Fibroblast of lung (primary cell): Measurements from ENCODE around the gene KIF11. TPM values are rescaled to one million over a fixed set of nuclear protein-coding genes. Genes with fewer than 3 reads are reported as not detected.

ENCODE experiments used
- DNase-seq, 2 donors: peaks; one replicate each; pipeline versions ENCODE4 v3.0.0 to v3.0.0-alpha.2; 2010; ENCODE audit warnings: low read depth in 2 of 2
- H2AFZ ChIP-seq: 2 replicates; pipeline ENCODE4 v1.5.1; 2012; ENCODE audit warnings: low read length, control low read depth, inconsistent platforms
- H3K27ac ChIP-seq: 2 replicates; pipeline ENCODE4 v1.5.1; 2011; ENCODE audit warnings: low read length, control low read depth; ENCODE audit not compliant: insufficient read depth
- H3K27me3 ChIP-seq: 2 replicates; pipeline ENCODE4 v1.5.1; 2011; ENCODE audit warnings: mild to moderate bottlenecking, low read length; ENCODE audit not compliant: control insufficient read depth, insufficient read depth
- H3K36me3 ChIP-seq: 2 replicates; pipeline ENCODE4 v1.5.1; 2011; ENCODE audit warnings: low read length; ENCODE audit not compliant: control insufficient read depth, insufficient read depth
- H3K4me1 ChIP-seq: 2 replicates; pipeline ENCODE4 v1.5.1; 2011; ENCODE audit warnings: low read length; ENCODE audit not compliant: control insufficient read depth, insufficient read depth; ENCODE audit errors: extremely low read depth
- H3K4me2 ChIP-seq: 2 replicates; pipeline ENCODE4 v1.5.1; 2011; ENCODE audit warnings: low read length, control low read depth; ENCODE audit not compliant: insufficient read depth; ENCODE audit errors: extremely low read depth
- H3K4me3 ChIP-seq, 4 experiments: fragments of 200-600 bp in 1 of 4; sonication (generic) in 1 of 4; replicated peaks in 1 of 4; 2 replicates each; pipeline ENCODE4 v1.5.1; 2011 to 2016; ENCODE audit warnings: low read length in 4 of 4, low read depth in 3 of 4, mild to moderate bottlenecking in 3 of 4, control low read depth in 2 of 4, inconsistent platforms in 1 of 4, mixed read lengths in 1 of 4; ENCODE audit not compliant: insufficient read depth in 1 of 4; ENCODE audit errors: control extremely low read depth in 1 of 4
- H3K79me2 ChIP-seq: 2 replicates; pipeline ENCODE4 v1.5.1; 2012; ENCODE audit warnings: mild to moderate bottlenecking, low read length, inconsistent platforms; ENCODE audit not compliant: control insufficient read depth, insufficient read depth
- H3K9ac ChIP-seq: 2 replicates; pipeline ENCODE4 v1.5.1; 2011; ENCODE audit warnings: mild to moderate bottlenecking, low read length, control low read depth; ENCODE audit not compliant: insufficient read depth
- H3K9me3 ChIP-seq: 2 replicates; pipeline ENCODE4 v1.5.1; 2012; ENCODE audit warnings: low read depth, low read length; ENCODE audit not compliant: control insufficient read depth, insufficient read depth
- H4K20me1 ChIP-seq: 2 replicates; pipeline ENCODE4 v1.5.1; 2011; ENCODE audit warnings: low read length; ENCODE audit not compliant: control insufficient read depth, insufficient read depth; ENCODE audit errors: extremely low read depth
- EZH2 ChIP-seq: IDR thresholded peaks from 2 replicates; pipeline ENCODE4 v1.5.1; 2012; ENCODE audit warnings: low read length, control low read depth, mild to moderate bottlenecking; ENCODE audit errors: missing control alignments
- polyA minus RNA-seq: library from RNA; depleted of rRNA, polyadenylated mRNA; stranded (reverse); fragments of >200 nt; gene quantifications from 2 replicates; pipeline ENCODE4 v1.2.3, GENCODE V29; 2011; ENCODE audit warnings: low replicate concordance
- polyA plus RNA-seq, 2 donors: library from polyadenylated mRNA; depleted of rRNA in 1 of 2; stranded (reverse) in 1 of 2; unstranded in 1 of 2; fragments of >200 nt; gene quantifications; 2 replicates each; pipeline ENCODE4 v1.2.1, GENCODE V29; 2011 to 2012; ENCODE audit warnings: missing spikeins in 1 of 2
- total RNA-seq: library from RNA; depleted of rRNA; stranded (reverse); fragments of >200 nt; gene quantifications from 2 replicates; pipeline ENCODE4 v1.2.1, GENCODE V29; 2014
- TF ChIP-seq, protein P1 (sequence below), 2 donors: IDR thresholded peaks in 1 of 2; conservative IDR thresholded peaks in 1 of 2; 1 replicate in 1 of 2; 2 replicates in 1 of 2; pipeline ENCODE4 v1.5.1; 2011 to 2012; ENCODE audit warnings: low read length in 2 of 2, control low read depth in 1 of 2, inconsistent platforms in 1 of 2, low read depth in 1 of 2, mild to moderate bottlenecking in 1 of 2

KIF11 gene
- total RNA-seq (3.6 and 8.9 TPM in 2 replicates), polyA plus RNA-seq (7.5 and 24.3 TPM in 2 replicates), polyA minus RNA-seq (0.89 and 0.90 TPM in 2 replicates)
- 6.9 and 21.4 TPM in 2 replicates for polyA plus RNA-seq (2012)

DNA sequence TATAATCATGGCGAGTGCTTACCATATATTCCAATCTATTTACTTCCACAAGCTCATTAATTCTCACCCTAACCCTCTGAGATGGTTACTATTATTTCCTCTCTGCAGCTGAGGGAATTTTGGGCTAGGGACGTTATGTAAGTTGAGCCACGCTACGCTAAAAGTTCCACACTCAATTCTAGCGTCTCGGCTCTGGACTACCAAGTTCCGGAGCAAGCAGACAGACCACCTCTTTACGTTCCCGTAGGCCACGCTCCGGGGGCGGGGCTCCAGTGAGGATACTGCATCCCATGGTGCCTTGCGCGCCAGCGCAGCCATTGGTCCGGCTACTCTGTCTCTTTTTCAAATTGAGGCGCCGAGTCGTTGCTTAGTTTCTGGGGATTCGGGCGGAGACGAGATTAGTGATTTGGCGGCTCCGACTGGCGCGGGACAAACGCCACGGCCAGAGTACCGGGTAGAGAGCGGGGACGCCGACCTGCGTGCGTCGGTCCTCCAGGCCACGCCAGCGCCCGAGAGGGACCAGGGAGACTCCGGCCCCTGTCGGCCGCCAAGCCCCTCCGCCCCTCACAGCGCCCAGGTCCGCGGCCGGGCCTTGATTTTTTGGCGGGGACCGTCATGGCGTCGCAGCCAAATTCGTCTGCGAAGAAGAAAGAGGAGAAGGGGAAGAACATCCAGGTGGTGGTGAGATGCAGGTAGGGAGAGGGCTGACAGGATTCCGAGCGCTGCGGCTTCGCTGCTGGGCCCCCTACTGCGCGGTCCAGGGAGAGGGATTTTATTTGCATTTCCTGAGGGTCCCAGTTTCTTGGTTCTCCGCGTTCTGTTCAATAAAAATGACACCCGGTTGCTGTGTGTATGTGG lies at the start of gene KIF11:
Gene KIF11, plus strand, starts transcription at position 370 of the 858 bp plus-strand sequence. Its CDS starts 246 bp downstream, at position 616.
- TF ChIP-seq, protein P1, sequence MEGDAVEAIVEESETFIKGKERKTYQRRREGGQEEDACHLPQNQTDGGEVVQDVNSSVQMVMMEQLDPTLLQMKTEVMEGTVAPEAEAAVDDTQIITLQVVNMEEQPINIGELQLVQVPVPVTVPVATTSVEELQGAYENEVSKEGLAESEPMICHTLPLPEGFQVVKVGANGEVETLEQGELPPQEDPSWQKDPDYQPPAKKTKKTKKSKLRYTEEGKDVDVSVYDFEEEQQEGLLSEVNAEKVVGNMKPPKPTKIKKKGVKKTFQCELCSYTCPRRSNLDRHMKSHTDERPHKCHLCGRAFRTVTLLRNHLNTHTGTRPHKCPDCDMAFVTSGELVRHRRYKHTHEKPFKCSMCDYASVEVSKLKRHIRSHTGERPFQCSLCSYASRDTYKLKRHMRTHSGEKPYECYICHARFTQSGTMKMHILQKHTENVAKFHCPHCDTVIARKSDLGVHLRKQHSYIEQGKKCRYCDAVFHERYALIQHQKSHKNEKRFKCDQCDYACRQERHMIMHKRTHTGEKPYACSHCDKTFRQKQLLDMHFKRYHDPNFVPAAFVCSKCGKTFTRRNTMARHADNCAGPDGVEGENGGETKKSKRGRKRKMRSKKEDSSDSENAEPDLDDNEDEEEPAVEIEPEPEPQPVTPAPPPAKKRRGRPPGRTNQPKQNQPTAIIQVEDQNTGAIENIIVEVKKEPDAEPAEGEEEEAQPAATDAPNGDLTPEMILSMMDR (conservative IDR thresholded peaks at IDR 0.05 in 1 of 2, IDR thresholded peaks at IDR 0.05 in 1 of 2; ENCODE audit: low read depth in 1 of 2, low read length in 2 of 2): peak in 1 of 2 donors; percentile 4
- no peak for TF ChIP-seq EZH2
- H3K4me3 ChIP-seq: peak within 1 kb of the TSS; percentile 73 to 97 (median 92)
- no peaks in the 10 kb centered on the region for H3K9me3 ChIP-seq
- no peaks in the 10 kb centered on the region for H3K36me3 ChIP-seq
- H3K9ac ChIP-seq: peak within 1 kb of the TSS; percentile 78
- no peaks in the 10 kb centered on the region for H3K27me3 ChIP-seq
- H2AFZ ChIP-seq: peak within 1 kb of the TSS; percentile 94
- peak within 1 kb of the TSS; percentile 90 for H3K27ac ChIP-seq
- no peaks in the 10 kb centered on the region for H4K20me1 ChIP-seq
- H3K4me2 ChIP-seq: peak within 1 kb of the TSS; percentile 99
- peak; percentile 95 to 96 for DNase-seq
- H3K4me1 ChIP-seq: peaks cover 6% of the 10 kb centered on the region
- H3K79me2 ChIP-seq: peaks cover 50% of the 10 kb centered on the region

DNA sequence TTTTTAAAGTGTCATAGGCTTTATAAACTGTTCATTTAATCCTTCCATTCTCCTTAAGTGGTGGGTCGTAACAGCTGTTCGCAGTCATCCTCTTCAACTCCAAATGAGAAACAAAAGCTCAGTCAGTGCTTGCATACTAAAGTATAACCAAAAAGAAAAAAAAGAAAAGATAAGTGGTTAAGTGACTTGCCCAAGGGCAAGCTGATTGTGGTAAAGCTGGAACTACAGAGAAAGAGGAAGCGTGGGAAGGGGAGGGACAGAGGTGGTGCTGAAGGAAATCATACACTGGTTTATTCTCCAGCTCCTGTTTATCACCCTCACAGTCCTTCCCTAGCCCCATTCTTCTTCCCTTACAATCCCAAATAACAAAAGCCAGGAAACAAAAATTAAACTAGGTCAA lies 48.6 kb upstream of the KIF11 start:
- no peak overlapping the region for H2AFZ ChIP-seq
- H3K4me3 ChIP-seq: no peak overlapping the region
- DNase-seq: peak in 1 of 2 donors; percentile 71
- TF ChIP-seq, protein P1 (conservative IDR thresholded peaks at IDR 0.05 in 1 of 2, IDR thresholded peaks at IDR 0.05 in 1 of 2; ENCODE audit: low read depth in 1 of 2, low read length in 2 of 2): no peak
- TF ChIP-seq EZH2: no peak
- no peak overlapping the region for H3K9ac ChIP-seq
- H3K4me2 ChIP-seq: no peak overlapping the region
- no peak overlapping the region for H3K27ac ChIP-seq
- no peaks in the 10 kb centered on the region for H3K36me3 ChIP-seq
- H4K20me1 ChIP-seq: no peaks in the 10 kb centered on the region
- no peaks in the 10 kb centered on the region for H3K79me2 ChIP-seq
- H3K4me1 ChIP-seq: no peaks in the 10 kb centered on the region
- H3K9me3 ChIP-seq: no peaks in the 10 kb centered on the region
- H3K27me3 ChIP-seq: no peaks in the 10 kb centered on the region

DNA sequence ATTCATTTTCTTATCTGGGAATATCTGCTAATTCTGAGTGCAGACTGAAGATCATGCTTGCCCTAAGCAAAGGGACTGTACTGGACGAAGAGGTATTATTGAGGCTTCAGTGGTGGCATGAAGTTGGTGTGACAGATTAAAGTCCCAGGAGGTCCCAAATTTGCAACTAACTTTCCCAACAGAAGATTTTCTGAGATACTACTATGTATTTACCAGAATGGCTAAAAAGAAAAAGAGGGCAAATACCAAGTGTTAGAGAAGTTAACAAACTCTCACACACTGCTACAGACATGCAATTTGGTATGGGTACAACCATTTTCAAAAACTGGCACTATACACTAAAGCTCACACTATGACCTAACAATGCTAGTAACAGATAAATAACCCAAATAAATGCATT lies 47.4 kb upstream of the KIF11 start:
- no peak for DNase-seq
- no peak overlapping the region for H3K27ac ChIP-seq
- no peak overlapping the region for H3K4me3 ChIP-seq
- TF ChIP-seq, protein P1 (conservative IDR thresholded peaks at IDR 0.05 in 1 of 2, IDR thresholded peaks at IDR 0.05 in 1 of 2; ENCODE audit: low read depth in 1 of 2, low read length in 2 of 2): no peak
- TF ChIP-seq EZH2: no peak
- H4K20me1 ChIP-seq: no peaks in the 10 kb centered on the region
- no peaks in the 10 kb centered on the region for H3K9me3 ChIP-seq
- H3K27me3 ChIP-seq: no peaks in the 10 kb centered on the region
- no peaks in the 10 kb centered on the region for H3K4me1 ChIP-seq
- no peak overlapping the region for H3K9ac ChIP-seq
- no peaks in the 10 kb centered on the region for H3K36me3 ChIP-seq
- no peak overlapping the region for H2AFZ ChIP-seq
- H3K79me2 ChIP-seq: no peaks in the 10 kb centered on the region
- no peak overlapping the region for H3K4me2 ChIP-seq
